Lung (tissue), 12 donors: ENCODE data around the gene SPINDOC. TPM values are rescaled to one million over a fixed set of nuclear protein-coding genes. Genes with fewer than 3 reads are reported as not detected.
A peak's percentile ranks its signal among the peaks of the same experiment; 100 is the strongest.
"Not testable (repeated sequence)": the region's sequence is repeated elsewhere in the genome, so short reads cannot be mapped to it uniquely, and the experiment has no call there.

Experiments used
- ATAC-seq: fragments of 200-7000 bp; cut with Tn5 transposase; one replicate; pipeline ENCODE4 v1.9.1; 2020; ENCODE audit warnings: moderate number of reproducible peaks; ENCODE audit not compliant: insufficient read depth, low FRiP score
- DNase-seq, 3 donors: peaks; one replicate each; pipeline ENCODE4 v3.0.0-alpha.2; 2013 to 2017
- H3K27ac ChIP-seq, 2 donors: one replicate each; pipeline ENCODE4 v1.5.1; 2013; ENCODE audit warnings: mild to moderate bottlenecking in 2 of 2, moderate library complexity in 2 of 2, control low read depth in 1 of 2, inconsistent platforms in 1 of 2, low read depth in 1 of 2, low read length in 1 of 2
- H3K27me3 ChIP-seq, 3 donors: one replicate each; pipeline ENCODE4 v1.5.1; 2013; ENCODE audit warnings: low read length in 2 of 3; ENCODE audit not compliant: control insufficient read depth in 3 of 3, insufficient read depth in 3 of 3
- H3K36me3 ChIP-seq, 4 donors: one replicate each; pipeline ENCODE4 v1.5.1; 2013; ENCODE audit warnings: low read length in 4 of 4, mild to moderate bottlenecking in 1 of 4, moderate library complexity in 1 of 4; ENCODE audit not compliant: control insufficient read depth in 4 of 4, insufficient read depth in 4 of 4
- H3K4me1 ChIP-seq, 5 donors: one replicate each; pipeline ENCODE4 v1.5.1; 2013; ENCODE audit warnings: low read length in 5 of 5, mild to moderate bottlenecking in 2 of 5, moderate library complexity in 1 of 5; ENCODE audit not compliant: control insufficient read depth in 5 of 5, insufficient read depth in 5 of 5
- H3K4me3 ChIP-seq: one replicate; pipeline ENCODE4 v1.5.1; 2013; ENCODE audit warnings: mild to moderate bottlenecking, control low read depth, moderate library complexity
- H3K9ac ChIP-seq, 2 donors: one replicate each; pipeline ENCODE4 v1.5.1; 2013; ENCODE audit warnings: low read length in 2 of 2, control low read depth in 1 of 2; ENCODE audit not compliant: insufficient read depth in 1 of 2
- H3K9me3 ChIP-seq, 4 donors: one replicate each; pipeline ENCODE4 v1.5.1; 2013; ENCODE audit warnings: low read length in 3 of 4, mild to moderate bottlenecking in 1 of 4, moderate library complexity in 1 of 4; ENCODE audit not compliant: control insufficient read depth in 4 of 4, insufficient read depth in 3 of 4
- CTCF ChIP-seq: IDR thresholded peaks from 2 replicates; pipeline ENCODE4 v1.5.1; 2012; ENCODE audit warnings: mild to moderate bottlenecking; ENCODE audit errors: control extremely low read depth, extremely low read depth
- WGBS, 2 donors: extraction: QIAGEN DNeasy Blood & Tissue Kit; methylation state at CpG; one replicate each; pipeline ENCODE4 v1.1.7; 2013; 5-methylcytosine and 5-hydroxymethylcytosine counted together
- polyA plus RNA-seq, 2 donors: library from polyadenylated mRNA; stranded (reverse); fragments of 200-250 nt; gene quantifications; one replicate each; pipeline ENCODE4 v1.2.1, GENCODE V29; 2013
- total RNA-seq, 2 donors: library from RNA; depleted of rRNA in 1 of 2; stranded (reverse); fragments of >200 nt in 1 of 2; gene quantifications; one replicate each; pipeline ENCODE4 v1.2.1, GENCODE V29; 2014 to 2021
- donor health status: control.
- donor health status: control.
- donor health status: Bipolar disorder and iron deficiency.
- donor health status: healthy.
- donor health status: DM: yes; HTN: yes; CAD: no.

The SPINDOC gene
- total and polyA plus RNA-seq, 4 donors, result 9.9 to 23.9 (median 14.2) TPM

GRCh38 chr11:63805844-63806415 lies 7.3 kb upstream of the SPINDOC start:
- H3K9me3 ChIP-seq, result no peaks in the 10 kb centered on the region
- WGBS, 2 donors, result 65 to 84% methylated on average over 9 of the region's 9 CpGs
- no peaks in the 10 kb centered on the region for H3K27me3 ChIP-seq
- no peaks in the 10 kb centered on the region for H3K36me3 ChIP-seq
- H3K4me1 ChIP-seq, result no peaks in the 10 kb centered on the region
- DNase-seq, result peak in 2 of 3 donors; percentile 8 to 43
- H3K4me3 ChIP-seq, result no peak overlapping the region
- H3K9ac ChIP-seq, result no peak overlapping the region
- ATAC-seq, result no peak
- peak overlapping the region in 1 of 2 donors; percentile 70 for H3K27ac ChIP-seq
- no peak for TF ChIP-seq CTCF

GRCh38 chr11:63810383-63810782 lies 2.9 kb upstream of the SPINDOC start:
- not testable (repeated sequence) for H3K27me3 ChIP-seq, H3K9me3 ChIP-seq, H3K27ac ChIP-seq, H3K4me3 ChIP-seq, H3K9ac ChIP-seq, ATAC-seq, DNase-seq, H3K36me3 ChIP-seq
- 80 to 84% methylated on average over 11 of the region's 11 CpGs for WGBS, 2 donors
- H3K4me1 ChIP-seq, result peaks cover 0 to 20% (median 0%) of the 10 kb centered on the region in 5 donors

GRCh38 chr11:63811522-63811921 lies 1.7 kb upstream of the SPINDOC start:
- DNase-seq (no peak), ATAC-seq (no peak)
- WGBS, 2 donors, result 86 to 96% methylated on average over 3 of the region's 3 CpGs
- Histone ChIP-seq H3K27me3 (no peaks in the 10 kb centered on the region), H3K27ac (no peak overlapping the region), H3K9ac (no peak overlapping the region), H3K9me3 (no peaks in the 10 kb centered on the region), H3K36me3 (peaks cover 0 to 7% (median 3%) of the 10 kb centered on the region in 4 donors), H3K4me3 (no peak overlapping the region), H3K4me1 (peaks cover 0 to 22% (median 0%) of the 10 kb centered on the region in 5 donors)
- no peak for TF ChIP-seq CTCF

GRCh38 chr11:63813563-63814382 lies 517 bp downstream of the SPINDOC start:
- peak; percentile 22 for ATAC-seq
- DNase-seq, result peak; percentile 78 to 84 (median 79)
- H3K4me3 ChIP-seq, result peak overlapping the region; percentile 99
- TF ChIP-seq CTCF, result no peak
- no peaks in the 10 kb centered on the region for H3K27me3 ChIP-seq
- H3K9me3 ChIP-seq, result no peaks in the 10 kb centered on the region
- H3K36me3 ChIP-seq, result peaks cover 5 to 24% (median 18%) of the 10 kb centered on the region in 4 donors
- 1% methylated on average over 68 to 74 of the region's 74 CpGs for WGBS, 2 donors
- H3K9ac ChIP-seq, result peak overlapping the region; percentile 46 to 50
- peak overlapping the region; percentile 74 to 94 for H3K27ac ChIP-seq
- peaks cover 0 to 22% (median 0%) of the 10 kb centered on the region in 5 donors for H3K4me1 ChIP-seq
